Natural killer cell treated with Interleukin-12 subunit alpha and Interleukin-12 subunit beta and Interleukin-15 and Interleukin-18, amount 100 ng/mL, for 72 hours (primary cell): ENCODE measurements around the gene ABCB7. TPM values are rescaled to one million over a fixed set of nuclear protein-coding genes. Genes with fewer than 3 reads are reported as not detected.
"Not testable (repeated sequence)": the region's sequence is repeated elsewhere in the genome, so short reads cannot be mapped to it uniquely, and the experiment has no call there.

Source experiments
- ATAC-seq, 2 donors: fragments of 150-1000 bp; cut with Tn5 transposase in 1 of 2; sonication (Bioruptor Pico), chemical (Tn5 transposase) in 1 of 2; 2 replicates each; pipeline ENCODE4 v1.10.0; 2021
- DNase-seq: peaks from one replicate; pipeline ENCODE4 v3.0.0; 2022; ENCODE audit warnings: low spot score
- H3K27ac Mint-ChIP-seq, 2 donors: 1 replicate in 1 of 2; 2 replicates in 1 of 2; pipeline ENCODE4 v1.8.0; 2022; ENCODE audit warnings: mixed read lengths in 2 of 2, mild to moderate bottlenecking in 1 of 2, moderate library complexity in 1 of 2
- H3K27me3 Mint-ChIP-seq, 2 donors: 1 replicate in 1 of 2; 2 replicates in 1 of 2; pipeline ENCODE4 v1.8.0; 2022; ENCODE audit warnings: mixed read lengths in 2 of 2
- H3K36me3 Mint-ChIP-seq: one replicate; pipeline ENCODE4 v1.8.0; 2022; ENCODE audit warnings: mixed read lengths
- H3K4me1 Mint-ChIP-seq, 2 donors: 1 replicate in 1 of 2; 2 replicates in 1 of 2; pipeline ENCODE4 v1.8.0; 2022; ENCODE audit warnings: low read depth in 2 of 2, mixed read lengths in 2 of 2, mild to moderate bottlenecking in 1 of 2
- H3K4me3 Mint-ChIP-seq: one replicate; pipeline ENCODE4 v1.8.0; 2022; ENCODE audit warnings: mixed read lengths
- H3K9me3 Mint-ChIP-seq: 2 replicates; pipeline ENCODE4 v1.8.0; 2022; ENCODE audit warnings: mixed read lengths
- total RNA-seq, 2 donors: library from RNA; stranded (reverse); gene quantifications; one replicate each; pipeline ENCODE4 v1.2.3, GENCODE V29; 2022

ABCB7 gene
- total RNA-seq, 2 donors from 2014 or later: 21.6 to 21.7 TPM

DNA sequence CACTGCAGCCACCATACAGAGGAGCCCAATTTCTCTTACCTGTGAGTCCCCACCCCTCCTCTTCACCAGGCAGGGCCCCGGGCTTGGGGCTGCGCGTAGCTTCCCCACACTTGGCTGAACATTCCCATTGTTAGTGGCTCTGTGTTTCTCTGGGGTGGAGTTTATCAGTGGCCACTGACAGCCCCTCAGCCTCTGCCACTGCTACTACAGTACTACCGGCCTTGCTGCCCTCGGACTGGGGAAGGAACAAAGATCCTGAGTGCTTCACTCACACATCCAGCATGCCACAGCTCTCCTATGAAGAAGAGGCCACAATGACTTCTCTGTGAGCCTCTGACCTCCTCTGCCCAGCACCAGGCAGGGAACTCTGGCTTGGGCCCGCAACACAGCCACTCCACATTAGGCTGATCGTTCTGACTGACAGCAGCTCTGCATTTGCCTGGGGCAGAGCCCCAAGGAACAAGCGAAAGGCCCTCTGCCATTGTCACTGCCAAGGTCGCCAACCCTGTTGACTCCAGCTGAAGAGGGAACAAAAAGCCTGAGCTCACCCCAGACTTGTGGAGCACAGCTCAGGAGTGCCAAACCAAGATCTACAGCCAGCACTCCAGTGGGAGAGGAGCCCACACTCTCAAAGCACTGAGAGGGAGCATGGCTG, 24.0 kb downstream of the ABCB7 start:
- DNase-seq (no peak), ATAC-seq (no peak)
- Mint-ChIP-seq H3K27me3 (peaks cover 0 to 2% of the 10 kb centered on the region in 2 donors), H3K27ac (no peak overlapping the region), H3K9me3 (no peaks in the 10 kb centered on the region), H3K4me1 (peaks cover 25 to 37% of the 10 kb centered on the region in 2 donors), H3K4me3 (no peak overlapping the region), H3K36me3 (no peaks in the 10 kb centered on the region)

DNA sequence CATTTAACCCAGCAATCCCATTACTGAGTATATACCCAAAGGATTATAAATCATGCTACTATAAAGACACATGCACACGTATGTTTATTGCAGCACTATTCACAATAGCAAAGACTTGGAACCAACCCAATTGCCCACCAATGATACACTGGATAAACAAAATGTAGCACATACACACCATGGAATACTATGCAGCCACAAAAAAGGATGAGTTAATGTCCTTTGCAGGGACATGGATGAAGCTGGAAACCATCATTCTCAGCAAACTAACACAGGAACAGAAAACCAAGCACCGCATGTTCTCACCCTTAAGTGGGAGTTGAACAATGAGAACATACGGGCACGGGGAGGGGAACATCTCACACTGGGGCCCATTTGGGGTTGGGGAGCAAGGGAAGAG, 27.0 kb downstream of the ABCB7 start:
- peaks cover 16 to 20% of the 10 kb centered on the region in 2 donors for H3K4me1 Mint-ChIP-seq
- H3K27ac Mint-ChIP-seq, H3K27me3 Mint-ChIP-seq, H3K9me3 Mint-ChIP-seq, ATAC-seq, H3K36me3 Mint-ChIP-seq, H3K4me3 Mint-ChIP-seq, DNase-seq: not testable (repeated sequence)

DNA sequence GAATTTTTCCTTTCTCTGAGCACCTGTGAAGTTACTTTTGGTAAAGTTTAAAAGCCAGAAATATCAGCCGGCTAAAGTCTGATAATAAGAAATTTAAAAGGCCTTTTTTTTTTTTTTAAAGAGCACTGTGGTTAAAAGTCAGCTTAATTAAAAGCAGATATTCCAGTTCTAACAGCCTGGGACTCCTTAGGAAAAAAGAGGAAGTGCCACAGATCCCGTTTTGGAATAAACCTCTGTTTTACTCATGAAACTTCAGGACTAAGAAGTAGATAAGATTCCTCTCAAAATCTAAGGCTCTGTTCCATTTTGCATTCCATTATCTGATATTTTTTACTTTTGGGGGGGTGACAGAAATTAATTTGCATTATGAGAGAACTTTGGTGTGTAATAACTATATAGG, 37.8 kb downstream of the ABCB7 start:
- Mint-ChIP-seq H3K27ac (no peak overlapping the region), H3K9me3 (no peaks in the 10 kb centered on the region), H3K36me3 (no peaks in the 10 kb centered on the region), H3K27me3 (peaks cover 0 to 2% of the 10 kb centered on the region in 2 donors), H3K4me3 (no peak overlapping the region), H3K4me1 (peaks cover 0 to 8% of the 10 kb centered on the region in 2 donors)
- ATAC-seq: no peak
- DNase-seq: no peak

DNA sequence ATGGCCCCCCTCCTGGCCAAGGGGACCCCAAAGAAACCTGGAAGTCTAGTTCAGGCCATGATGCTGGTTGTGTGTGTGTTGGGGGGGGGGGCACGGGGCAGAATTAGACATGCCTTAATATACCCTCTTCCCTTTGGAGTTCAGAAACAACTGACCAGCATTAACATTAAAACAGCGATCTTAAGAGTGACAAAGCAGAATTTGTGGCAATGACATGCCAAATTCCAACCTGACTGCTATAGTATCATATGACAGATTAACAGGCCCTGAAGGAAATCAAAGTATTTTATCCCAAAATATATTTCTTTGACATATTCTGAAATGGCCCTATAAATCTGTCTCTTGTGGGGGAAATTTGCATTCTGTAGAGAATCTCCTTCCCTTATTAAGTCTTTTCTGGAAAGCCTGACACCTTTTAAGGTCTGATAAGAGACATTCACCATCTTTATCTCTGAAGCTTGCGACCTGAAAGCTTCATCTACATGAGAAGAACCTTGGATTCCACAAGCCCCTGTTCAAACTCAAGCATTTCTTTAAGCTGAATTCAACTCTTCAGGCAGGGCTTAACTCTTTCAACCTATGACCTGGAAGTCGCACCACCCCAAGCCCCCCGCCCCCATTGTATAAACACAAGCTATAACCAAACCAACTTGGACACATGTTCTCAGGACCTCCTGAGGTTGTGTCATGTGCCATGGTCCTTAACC, 40.2 kb downstream of the ABCB7 start:
- H3K4me1 Mint-ChIP-seq: peaks cover 0 to 6% of the 10 kb centered on the region in 2 donors
- DNase-seq: no peak
- no peak for ATAC-seq
- H3K27ac Mint-ChIP-seq: no peak overlapping the region
- H3K27me3 Mint-ChIP-seq: peaks cover 0 to 2% of the 10 kb centered on the region in 2 donors
- H3K9me3 Mint-ChIP-seq: no peaks in the 10 kb centered on the region
- H3K36me3 Mint-ChIP-seq: no peaks in the 10 kb centered on the region
- no peak overlapping the region for H3K4me3 Mint-ChIP-seq

DNA sequence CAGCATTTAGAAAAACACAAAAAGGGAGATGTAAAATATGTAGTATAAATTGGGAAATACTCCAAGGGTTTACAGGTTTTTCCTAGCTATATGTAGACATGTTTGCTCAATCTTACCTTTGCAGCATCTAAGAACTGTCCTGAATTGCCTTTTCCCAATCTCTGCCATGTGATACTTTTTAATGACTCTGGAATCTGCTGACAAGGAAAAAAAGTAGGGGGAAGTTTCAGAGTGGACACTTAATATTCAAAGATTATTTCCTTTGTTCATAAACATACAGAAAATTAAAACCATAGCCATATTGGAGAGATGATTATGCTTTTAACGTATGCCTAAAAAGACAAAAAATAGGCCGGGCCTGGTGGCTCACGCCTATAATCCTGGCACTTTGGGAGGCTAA, 41.4 kb downstream of the ABCB7 start:
- H3K4me1 Mint-ChIP-seq: peaks cover 0 to 6% of the 10 kb centered on the region in 2 donors
- ATAC-seq: no peak
- H3K27ac Mint-ChIP-seq: no peak overlapping the region
- peaks cover 0 to 2% of the 10 kb centered on the region in 2 donors for H3K27me3 Mint-ChIP-seq
- H3K4me3 Mint-ChIP-seq: no peak overlapping the region
- H3K36me3 Mint-ChIP-seq: no peaks in the 10 kb centered on the region
- no peaks in the 10 kb centered on the region for H3K9me3 Mint-ChIP-seq
- DNase-seq: no peak

DNA sequence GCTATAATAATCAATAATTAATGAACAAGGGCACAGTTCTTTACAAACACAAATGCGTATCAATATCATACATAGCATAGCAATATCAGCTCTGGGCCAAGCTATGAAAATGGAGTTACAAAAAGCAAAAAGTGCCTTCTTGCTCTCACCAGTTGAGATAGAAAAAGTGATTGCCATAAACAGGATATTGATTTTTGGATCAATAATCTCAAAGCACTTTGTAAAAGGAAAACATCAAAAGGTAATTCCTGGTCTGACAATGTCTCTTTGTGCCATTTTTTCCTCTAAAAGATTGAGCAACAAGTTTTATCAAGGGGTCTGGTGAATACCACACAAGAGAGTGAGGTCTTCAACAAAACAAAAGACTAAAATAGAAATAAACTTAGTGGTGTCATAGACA, 42.4 kb downstream of the ABCB7 start:
- H3K4me1 Mint-ChIP-seq: peaks cover 0 to 6% of the 10 kb centered on the region in 2 donors
- no peak for ATAC-seq
- H3K36me3 Mint-ChIP-seq: no peaks in the 10 kb centered on the region
- peaks cover 0 to 2% of the 10 kb centered on the region in 2 donors for H3K27me3 Mint-ChIP-seq
- no peaks in the 10 kb centered on the region for H3K9me3 Mint-ChIP-seq
- H3K27ac Mint-ChIP-seq: no peak overlapping the region
- DNase-seq: no peak
- no peak overlapping the region for H3K4me3 Mint-ChIP-seq

DNA sequence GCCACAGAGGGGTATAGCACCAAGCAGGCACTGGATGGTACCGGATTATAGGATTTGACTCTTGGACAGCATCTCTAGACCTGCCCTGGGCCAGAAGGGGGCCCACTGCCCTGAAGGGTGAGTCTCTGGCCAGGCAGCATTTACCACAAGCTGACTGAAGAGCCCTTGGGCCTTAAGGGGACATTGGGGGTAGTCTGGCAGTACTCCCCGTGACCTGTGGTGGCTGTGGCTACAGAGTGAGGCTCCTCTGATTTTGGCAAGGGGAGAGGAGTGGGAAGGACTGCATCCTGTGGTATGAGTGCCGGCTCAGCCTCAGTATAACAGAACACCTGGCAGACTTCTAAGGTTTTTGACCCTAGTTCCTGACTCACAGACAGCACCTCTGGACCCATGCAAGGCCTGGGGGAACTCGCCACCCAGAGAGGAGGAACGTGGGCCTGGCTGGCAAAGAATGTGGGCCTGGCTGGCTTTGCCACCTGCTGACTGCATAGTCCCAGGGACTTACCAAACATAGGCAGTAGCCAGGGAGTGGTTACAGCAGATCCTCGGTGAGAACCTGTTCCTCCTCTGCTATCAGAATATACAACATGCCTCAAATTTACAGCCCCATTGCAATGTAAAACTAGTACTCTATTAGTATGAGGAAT, 48.1 kb downstream of the ABCB7 start:
- H3K4me1 Mint-ChIP-seq: peaks cover 0 to 10% of the 10 kb centered on the region in 2 donors
- no peak overlapping the region for H3K4me3 Mint-ChIP-seq
- DNase-seq: no peak
- peak in 1 of 2 donors; percentile 28 for ATAC-seq
- H3K27ac Mint-ChIP-seq: no peak overlapping the region
- no peaks in the 10 kb centered on the region for H3K27me3 Mint-ChIP-seq
- H3K36me3 Mint-ChIP-seq: no peaks in the 10 kb centered on the region
- no peaks in the 10 kb centered on the region for H3K9me3 Mint-ChIP-seq

DNA sequence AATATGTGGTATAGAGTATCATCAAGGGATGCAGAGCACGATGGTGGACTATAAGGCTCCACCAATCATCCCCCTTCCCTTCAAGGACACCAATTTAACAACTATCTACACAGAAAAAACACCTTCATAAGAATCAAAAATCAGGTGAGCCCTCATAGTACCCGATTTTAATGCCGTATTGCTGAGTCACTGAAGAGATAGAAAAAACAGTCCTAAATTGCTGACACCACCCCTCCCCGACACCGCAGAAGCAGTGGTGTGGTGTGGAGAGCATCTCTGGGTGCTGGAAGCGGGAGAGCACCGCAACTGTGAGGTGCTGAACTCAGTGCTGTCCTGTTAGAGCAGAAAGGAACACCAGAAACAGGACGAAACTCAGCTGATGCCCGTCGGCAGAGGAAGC, 49.3 kb downstream of the ABCB7 start:
- no peak overlapping the region for H3K4me3 Mint-ChIP-seq
- DNase-seq: no peak
- H3K9me3 Mint-ChIP-seq: no peaks in the 10 kb centered on the region
- ATAC-seq: no peak
- peaks cover 0 to 10% of the 10 kb centered on the region in 2 donors for H3K4me1 Mint-ChIP-seq
- H3K27ac Mint-ChIP-seq: no peak overlapping the region
- H3K36me3 Mint-ChIP-seq: no peaks in the 10 kb centered on the region
- H3K27me3 Mint-ChIP-seq: no peaks in the 10 kb centered on the region

DNA sequence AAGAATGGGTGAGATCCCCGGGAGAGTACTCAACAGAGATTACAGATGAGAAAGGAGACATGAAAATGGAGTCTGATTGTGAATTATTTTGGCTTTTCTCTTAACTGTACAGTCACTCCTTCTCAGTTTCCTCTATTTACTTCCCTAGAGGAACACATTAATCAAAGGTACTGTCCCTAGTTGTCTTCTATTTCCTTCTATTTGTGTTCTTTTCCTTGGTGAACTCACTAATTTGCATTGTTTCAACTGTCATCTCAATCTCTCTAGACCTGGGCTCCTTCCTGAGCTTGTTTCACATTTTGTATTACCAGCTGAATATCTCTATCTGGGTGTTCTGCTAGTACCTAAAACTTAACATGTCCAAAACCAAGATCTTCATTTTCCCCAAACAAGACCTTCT, 59.8 kb downstream of the ABCB7 start:
- Mint-ChIP-seq H3K36me3 (peaks cover 11% of the 10 kb centered on the region), H3K27ac (no peak overlapping the region)

DNA sequence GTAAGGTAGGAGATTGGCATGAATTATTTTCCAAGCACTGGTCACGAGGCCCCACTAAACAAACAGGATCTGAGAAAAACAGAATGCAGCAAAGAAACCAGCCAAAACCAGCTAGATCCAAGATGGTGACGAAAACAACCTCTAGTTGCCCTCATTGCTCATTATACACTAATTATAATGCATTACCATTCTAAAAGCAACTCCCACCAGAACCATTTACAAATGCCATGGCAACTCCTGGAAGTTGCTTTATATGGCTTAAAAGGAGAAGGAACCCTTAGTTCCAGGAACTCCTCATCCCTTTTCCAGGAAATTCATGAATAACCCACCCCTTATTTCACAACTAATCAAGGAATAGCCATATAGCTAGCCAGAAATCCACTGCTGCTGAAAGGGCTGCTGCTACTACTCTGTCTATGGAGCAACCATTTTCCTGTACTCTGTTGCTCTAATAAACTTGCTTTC, 69.3 kb downstream of the ABCB7 start:
- no peak overlapping the region for H3K27ac Mint-ChIP-seq
- H3K4me3 Mint-ChIP-seq: no peak overlapping the region
- DNase-seq (no peak), ATAC-seq (no peak)
- no peaks in the 10 kb centered on the region for H3K27me3 Mint-ChIP-seq
- no peaks in the 10 kb centered on the region for H3K36me3 Mint-ChIP-seq
- H3K4me1 Mint-ChIP-seq: peaks cover 7 to 10% of the 10 kb centered on the region in 2 donors
- no peaks in the 10 kb centered on the region for H3K9me3 Mint-ChIP-seq

More for the DNA sequence above, 59.8 kb downstream of the ABCB7 start:
- ATAC-seq (no peak), DNase-seq (no peak)
- Mint-ChIP-seq H3K27me3 (peaks cover 0 to 2% of the 10 kb centered on the region in 2 donors), H3K9me3 (no peaks in the 10 kb centered on the region), H3K4me1 (peaks cover 6 to 15% of the 10 kb centered on the region in 2 donors), H3K4me3 (no peak overlapping the region)

DNA sequence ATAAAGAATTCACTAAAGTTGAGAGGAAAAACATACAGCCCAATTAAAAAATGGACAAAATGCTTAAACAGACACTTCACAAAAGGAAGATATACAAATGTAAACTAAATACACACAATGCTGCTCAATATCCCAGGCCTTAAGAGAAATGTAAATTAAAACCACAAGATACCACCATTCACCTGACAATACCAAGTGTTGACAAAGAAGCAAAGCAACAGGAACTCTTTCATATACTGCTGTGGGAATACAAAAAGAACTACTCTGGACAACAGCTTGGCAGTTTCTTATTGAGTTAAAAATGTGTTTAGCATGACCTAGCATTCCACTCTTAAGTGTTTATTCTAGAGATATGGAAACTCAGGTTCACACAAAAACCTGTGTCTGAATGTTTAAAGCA, 71.3 kb downstream of the ABCB7 start:
- no peaks in the 10 kb centered on the region for H3K27me3 Mint-ChIP-seq
- H3K4me1 Mint-ChIP-seq: peaks cover 7 to 10% of the 10 kb centered on the region in 2 donors
- H3K36me3 Mint-ChIP-seq: no peaks in the 10 kb centered on the region
- no peak overlapping the region for H3K27ac Mint-ChIP-seq
- no peak overlapping the region for H3K4me3 Mint-ChIP-seq
- no peaks in the 10 kb centered on the region for H3K9me3 Mint-ChIP-seq
- ATAC-seq: no peak
- no peak for DNase-seq

DNA sequence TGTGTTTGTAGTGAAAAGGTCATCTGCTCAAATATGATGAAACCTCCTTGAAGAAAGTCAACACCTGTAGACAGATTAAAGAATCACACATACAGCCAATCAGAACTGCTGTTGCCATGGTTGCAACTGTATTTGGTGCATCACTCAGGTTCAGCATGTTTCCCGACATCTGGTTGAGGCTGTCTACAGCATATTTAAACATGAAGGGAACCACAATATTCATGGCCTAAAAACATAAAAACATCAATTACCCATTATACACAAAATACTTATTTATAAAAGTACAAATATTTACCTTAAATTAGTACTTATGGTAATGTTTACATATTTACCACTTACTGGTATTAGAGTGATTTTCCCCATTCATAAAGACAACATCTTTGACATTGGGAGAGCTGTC, 79.7 kb downstream of the ABCB7 start:
- Mint-ChIP-seq H3K27me3 (no peaks in the 10 kb centered on the region), H3K36me3 (no peaks in the 10 kb centered on the region), H3K4me3 (no peak overlapping the region), H3K9me3 (no peaks in the 10 kb centered on the region), H3K27ac (no peak overlapping the region), H3K4me1 (peaks cover 0 to 3% of the 10 kb centered on the region in 2 donors)
- no peak for DNase-seq
- ATAC-seq: no peak

DNA sequence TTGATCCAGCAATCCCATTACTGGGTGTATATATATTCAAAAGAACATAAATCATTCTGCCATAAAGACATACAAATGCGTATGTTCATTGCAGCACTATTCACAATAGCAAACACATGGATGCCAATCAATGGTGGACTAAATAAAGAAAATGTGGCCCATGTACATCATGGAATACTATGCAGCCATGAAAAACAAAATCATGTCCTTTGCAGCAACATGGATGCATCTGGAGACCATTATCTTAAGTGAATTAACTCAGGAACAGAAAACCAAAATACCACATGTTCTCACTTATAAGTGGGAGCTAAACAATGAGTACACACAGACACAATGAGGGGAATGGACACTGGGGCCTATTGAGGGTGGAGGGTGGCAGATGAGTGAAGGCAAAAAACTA, 81.6 kb downstream of the ABCB7 start:
- Mint-ChIP-seq H3K4me3 (no peak overlapping the region), H3K4me1 (peaks cover 0 to 3% of the 10 kb centered on the region in 2 donors), H3K36me3 (no peaks in the 10 kb centered on the region), H3K27ac (no peak overlapping the region), H3K9me3 (no peaks in the 10 kb centered on the region), H3K27me3 (no peaks in the 10 kb centered on the region)
- no peak for ATAC-seq
- DNase-seq: no peak

DNA sequence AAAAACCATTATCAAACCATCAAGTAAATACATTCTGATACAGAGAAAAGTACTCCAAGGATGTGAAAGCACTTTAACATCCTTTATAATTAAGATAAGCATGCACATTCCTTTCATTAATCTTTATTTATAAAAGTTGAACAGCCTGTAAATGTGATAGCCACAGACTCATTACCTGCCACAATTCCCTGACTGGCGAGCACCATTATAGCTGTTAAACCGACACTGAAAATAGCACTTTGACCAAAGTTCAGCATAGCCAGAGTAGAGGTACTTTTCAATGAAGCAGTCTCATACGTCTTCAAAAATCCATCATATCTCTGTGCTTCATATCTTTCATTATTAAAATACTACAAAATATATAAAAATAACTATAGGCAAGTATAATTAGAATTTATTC, 84.7 kb downstream of the ABCB7 start:
- Mint-ChIP-seq H3K4me3 (no peak overlapping the region), H3K9me3 (no peaks in the 10 kb centered on the region), H3K27ac (no peak overlapping the region), H3K27me3 (no peaks in the 10 kb centered on the region), H3K36me3 (no peaks in the 10 kb centered on the region), H3K4me1 (peaks cover 0 to 4% of the 10 kb centered on the region in 2 donors)
- ATAC-seq: no peak
- DNase-seq: no peak
